Measurements from ENCODE around the gene DNTT.
"Not testable (repeated sequence)": the region's sequence is repeated elsewhere in the genome, so short reads cannot be mapped to it uniquely, and the experiment has no call there.

Gene DNTT

GRCh38 chr10:96301616-96302015 is 2.6 kb upstream of the DNTT start:
- in situ Hi-C loops (cut with HindIII; ENCODE audit: low pct_unique_long_range_greater_than_20kb, low sequenced_read_pairs): no loop called here
- DNase-seq (ENCODE audit: low read depth in 1 of 2, low spot score in 1 of 2): no peak
- TF ChIP-seq JUND (IDR thresholded peaks at IDR 0.05; ENCODE audit: low read depth): no peak

DNA sequence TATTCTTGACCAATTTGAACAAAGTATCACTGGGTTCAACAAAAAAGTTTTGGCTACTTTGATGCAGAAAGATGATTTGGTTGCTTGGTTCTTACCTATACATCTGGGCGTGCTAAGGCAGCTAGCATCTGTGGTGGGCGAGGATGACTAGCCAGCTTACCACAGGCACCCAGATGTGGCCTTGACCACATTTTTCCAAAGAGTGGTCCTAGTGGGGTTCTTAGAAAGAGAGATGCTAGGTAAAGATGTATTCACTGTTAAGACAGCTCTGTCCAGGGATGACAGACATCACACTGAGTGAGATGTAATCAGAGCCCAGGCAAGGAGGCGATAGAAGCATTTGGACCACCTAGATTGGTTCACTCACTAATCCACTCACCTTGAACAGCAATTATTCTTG is 785 bp downstream of the DNTT start:
- no peak for DNase-seq (ENCODE audit: low read depth in 1 of 2, low spot score in 1 of 2)
- TF ChIP-seq JUND (IDR thresholded peaks at IDR 0.05; ENCODE audit: low read depth): no peak
- in situ Hi-C loops (cut with HindIII; ENCODE audit: low pct_unique_long_range_greater_than_20kb, low sequenced_read_pairs): no loop called here

- TF ChIP-seq JUND (IDR thresholded peaks at IDR 0.05; ENCODE audit: low read depth): no peak
- in situ Hi-C loops (cut with HindIII; ENCODE audit: low pct_unique_long_range_greater_than_20kb, low sequenced_read_pairs): no loop called here
- DNase-seq (ENCODE audit: low read depth in 1 of 2, low spot score in 1 of 2): no peak
These were observed 2.3 kb downstream of the DNTT start for GRCh38 chr10:96306516-96306915.

- in situ Hi-C loops (cut with HindIII; ENCODE audit: low pct_unique_long_range_greater_than_20kb, low sequenced_read_pairs); DNase-seq (ENCODE audit: low read depth in 1 of 2, low spot score in 1 of 2): not testable (repeated sequence)
These were observed 4.6 kb downstream of the DNTT start for GRCh38 chr10:96308854-96309253.

DNA sequence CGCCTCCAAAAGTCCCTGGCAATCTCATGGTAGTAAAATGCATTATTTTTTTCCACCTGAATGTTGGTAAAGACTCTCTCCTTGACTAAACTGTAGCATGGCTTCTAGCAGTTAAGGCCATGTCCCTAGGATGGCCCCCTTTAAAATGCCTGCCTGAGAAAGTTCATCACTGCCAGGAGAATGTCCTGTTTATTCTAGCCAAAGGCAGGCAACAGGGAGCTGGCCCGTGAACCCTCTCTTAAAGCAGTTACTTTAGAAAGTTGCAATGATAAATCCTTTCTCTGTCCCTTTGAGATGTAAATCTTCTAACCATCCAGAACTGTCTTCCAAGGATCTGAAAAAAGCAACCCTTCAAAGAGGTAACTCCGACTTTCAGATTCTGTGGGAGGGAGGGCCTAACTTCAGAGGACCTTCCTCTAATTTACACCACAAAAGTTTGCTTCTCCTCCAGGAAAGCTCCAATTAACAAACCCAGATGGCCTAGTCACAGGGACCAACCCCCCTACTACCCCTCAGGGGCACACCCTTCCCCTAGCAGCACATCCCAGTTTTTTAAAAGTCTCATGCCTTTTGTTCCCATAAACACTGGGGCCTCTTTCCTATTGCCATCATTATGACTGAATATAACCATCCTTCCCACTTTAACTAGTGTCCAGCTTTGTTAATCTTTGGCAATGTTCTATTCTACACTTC is 5.5 kb downstream of the DNTT start:
- in situ Hi-C loops (cut with HindIII; ENCODE audit: low pct_unique_long_range_greater_than_20kb, low sequenced_read_pairs): no loop called here
- no peak for DNase-seq (ENCODE audit: low read depth in 1 of 2, low spot score in 1 of 2)
- TF ChIP-seq JUND (IDR thresholded peaks at IDR 0.05; ENCODE audit: low read depth): no peak

DNA sequence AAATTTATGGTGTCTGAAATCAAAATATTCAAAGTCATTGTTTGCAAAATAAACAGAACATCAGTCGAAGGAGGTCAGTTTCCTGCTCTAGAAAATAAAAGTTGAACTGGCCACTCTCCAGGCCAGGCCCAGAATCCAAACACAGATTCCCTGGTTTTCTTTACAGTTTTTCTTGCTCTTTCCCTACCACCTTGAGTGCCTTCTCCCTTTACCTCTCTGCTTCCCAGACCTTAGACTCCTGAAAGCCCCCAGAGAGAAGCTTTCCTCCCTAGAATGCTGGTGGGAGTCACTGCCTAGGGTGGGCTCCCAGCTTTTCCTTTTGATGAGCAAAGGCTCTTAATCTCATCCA is 6.1 kb downstream of the DNTT start:
- TF ChIP-seq JUND (IDR thresholded peaks at IDR 0.05; ENCODE audit: low read depth): no peak

DNA sequence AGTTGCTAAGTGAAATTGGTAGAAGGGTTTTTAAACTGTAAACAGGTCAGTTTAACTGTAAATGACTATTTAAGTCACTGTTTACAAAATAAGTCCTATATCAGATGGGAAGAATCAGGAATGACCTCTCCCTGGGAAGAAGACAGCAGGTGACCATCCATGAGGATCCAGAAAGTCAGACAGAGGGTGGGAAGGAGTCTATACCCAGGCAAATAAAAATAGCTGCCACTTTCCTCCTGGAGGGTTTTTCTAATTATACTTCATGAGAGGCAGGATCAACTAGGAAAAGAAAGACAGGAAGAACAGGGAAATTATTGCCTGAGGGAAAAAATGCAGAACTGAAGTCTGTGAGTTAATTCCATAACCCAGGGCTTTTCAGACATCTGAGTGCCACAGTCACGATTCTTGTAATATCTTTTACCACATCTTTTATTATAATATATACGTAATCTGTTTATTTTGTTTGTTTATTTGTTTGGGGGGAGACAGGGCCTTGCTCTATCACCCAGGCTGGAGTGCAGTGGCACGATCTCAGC is 7.0 kb downstream of the DNTT start:
- no peak for TF ChIP-seq JUND (IDR thresholded peaks at IDR 0.05; ENCODE audit: low read depth)
- peak in 1 of 2 experiments; percentile 77 for DNase-seq (ENCODE audit: low read depth in 1 of 2, low spot score in 1 of 2)
- in situ Hi-C loops (cut with HindIII; ENCODE audit: low pct_unique_long_range_greater_than_20kb, low sequenced_read_pairs): no loop called here

More for the DNA sequence above, 6.1 kb downstream of the DNTT start:
- no peak for DNase-seq (ENCODE audit: low read depth in 1 of 2, low spot score in 1 of 2)
- in situ Hi-C loops (cut with HindIII; ENCODE audit: low pct_unique_long_range_greater_than_20kb, low sequenced_read_pairs): no loop called here

GRCh38 chr10:96313344-96313743 is 9.1 kb downstream of the DNTT start:
- no peak for DNase-seq (ENCODE audit: low read depth in 1 of 2, low spot score in 1 of 2)
- TF ChIP-seq JUND (IDR thresholded peaks at IDR 0.05; ENCODE audit: low read depth): no peak
- in situ Hi-C loops (cut with HindIII; ENCODE audit: low pct_unique_long_range_greater_than_20kb, low sequenced_read_pairs): no loop called here

- no peak for TF ChIP-seq JUND (IDR thresholded peaks at IDR 0.05; ENCODE audit: low read depth)
- in situ Hi-C loops (cut with HindIII; ENCODE audit: low pct_unique_long_range_greater_than_20kb, low sequenced_read_pairs): no loop called here
- DNase-seq (ENCODE audit: low read depth in 1 of 2, low spot score in 1 of 2): no peak
These were observed 13.0 kb downstream of the DNTT start for GRCh38 chr10:96317067-96317833.

- no peak for DNase-seq (ENCODE audit: low read depth in 1 of 2, low spot score in 1 of 2)
- in situ Hi-C loops (cut with HindIII; ENCODE audit: low pct_unique_long_range_greater_than_20kb, low sequenced_read_pairs): no loop called here
- no peak for TF ChIP-seq JUND (IDR thresholded peaks at IDR 0.05; ENCODE audit: low read depth)
These were observed 15.7 kb downstream of the DNTT start for GRCh38 chr10:96319754-96320474.

GRCh38 chr10:96321822-96322221 is 17.6 kb downstream of the DNTT start:
- TF ChIP-seq JUND (IDR thresholded peaks at IDR 0.05; ENCODE audit: low read depth): no peak
- in situ Hi-C loops (cut with HindIII; ENCODE audit: low pct_unique_long_range_greater_than_20kb, low sequenced_read_pairs): no loop called here
- no peak for DNase-seq (ENCODE audit: low read depth in 1 of 2, low spot score in 1 of 2)

GRCh38 chr10:96322275-96322674 is 18.0 kb downstream of the DNTT start:
- TF ChIP-seq JUND (IDR thresholded peaks at IDR 0.05; ENCODE audit: low read depth): no peak
- no peak for DNase-seq (ENCODE audit: low read depth in 1 of 2, low spot score in 1 of 2)
- in situ Hi-C loops (cut with HindIII; ENCODE audit: low pct_unique_long_range_greater_than_20kb, low sequenced_read_pairs): no loop called here

- DNase-seq (ENCODE audit: low read depth in 1 of 2, low spot score in 1 of 2): no peak
- no peak for TF ChIP-seq JUND (IDR thresholded peaks at IDR 0.05; ENCODE audit: low read depth)
- in situ Hi-C loops (cut with HindIII; ENCODE audit: low pct_unique_long_range_greater_than_20kb, low sequenced_read_pairs): no loop called here
These were observed 20.2 kb downstream of the DNTT start for GRCh38 chr10:96324447-96324846.
